Measurements from ENCODE around the gene CSTB.

- TF ChIP-seq POLR2A (IDR thresholded peaks at IDR 0.05), result no peak
- TF ChIP-seq, protein P1, sequence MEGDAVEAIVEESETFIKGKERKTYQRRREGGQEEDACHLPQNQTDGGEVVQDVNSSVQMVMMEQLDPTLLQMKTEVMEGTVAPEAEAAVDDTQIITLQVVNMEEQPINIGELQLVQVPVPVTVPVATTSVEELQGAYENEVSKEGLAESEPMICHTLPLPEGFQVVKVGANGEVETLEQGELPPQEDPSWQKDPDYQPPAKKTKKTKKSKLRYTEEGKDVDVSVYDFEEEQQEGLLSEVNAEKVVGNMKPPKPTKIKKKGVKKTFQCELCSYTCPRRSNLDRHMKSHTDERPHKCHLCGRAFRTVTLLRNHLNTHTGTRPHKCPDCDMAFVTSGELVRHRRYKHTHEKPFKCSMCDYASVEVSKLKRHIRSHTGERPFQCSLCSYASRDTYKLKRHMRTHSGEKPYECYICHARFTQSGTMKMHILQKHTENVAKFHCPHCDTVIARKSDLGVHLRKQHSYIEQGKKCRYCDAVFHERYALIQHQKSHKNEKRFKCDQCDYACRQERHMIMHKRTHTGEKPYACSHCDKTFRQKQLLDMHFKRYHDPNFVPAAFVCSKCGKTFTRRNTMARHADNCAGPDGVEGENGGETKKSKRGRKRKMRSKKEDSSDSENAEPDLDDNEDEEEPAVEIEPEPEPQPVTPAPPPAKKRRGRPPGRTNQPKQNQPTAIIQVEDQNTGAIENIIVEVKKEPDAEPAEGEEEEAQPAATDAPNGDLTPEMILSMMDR (IDR thresholded peaks at IDR 0.05), result no peak
Observed at GRCh38 chr21:43739621-43740435, 36.3 kb downstream of the CSTB start.
